ENCODE results near the gene MFAP4. TPM values are rescaled to one million over a fixed set of nuclear protein-coding genes. Genes with fewer than 3 reads are reported as not detected.

Gene MFAP4
- total and polyA plus RNA-seq, 2 donors (not counting 1 experiment from before 2014, with no cell fraction given): not detected

- CTCF ChIA-PET: interaction anchor here (1.2 kb wide), 1 partner anchor 43 kb away, joined by 3 read pairs; no protein-coding TSS in a partner anchor
- intact Hi-C loops (cut with micrococcal nuclease): no loop called here
- H3K9me3 Mint-ChIP-seq (ENCODE audit: insufficient read depth): no peaks in the 10 kb centered on the region
- POLR2A ChIA-PET: no interaction called here
- no peak overlapping the region for H2AFZ ChIP-seq (ENCODE audit: insufficient read depth, low read depth, low read length, poor library complexity, severe bottlenecking)
- H3K36me3 ChIP-seq (replicated peaks in 1 of 2; ENCODE audit: control extremely low read depth in 1 of 2, control insufficient read depth in 1 of 2, extremely low read depth in 1 of 2, insufficient read depth in 2 of 2, low read length in 1 of 2): no peaks in the 10 kb centered on the region
- H3K27ac Mint-ChIP-seq: no peak overlapping the region
- no peaks in the 10 kb centered on the region for H4K20me1 ChIP-seq (ENCODE audit: control insufficient read depth, insufficient read depth, low read length, poor library complexity, severe bottlenecking)
- no peak overlapping the region for H3K9ac ChIP-seq (ENCODE audit: low read length)
- H3K27ac ChIP-seq (ENCODE audit: low read length in 2 of 2): no peak overlapping the region
- H3K4me1 Mint-ChIP-seq: no peaks in the 10 kb centered on the region
- no peaks in the 10 kb centered on the region for H3K9me3 ChIP-seq (ENCODE audit: control extremely low read depth in 1 of 3, control insufficient read depth in 2 of 3, insufficient read depth in 1 of 3, low read length in 2 of 3)
- no peaks in the 10 kb centered on the region for H3K79me2 ChIP-seq (ENCODE audit: control insufficient read depth, insufficient read depth, low read length)
- DNase-seq (no peak), ATAC-seq (ENCODE audit: low read depth) (no peak)
- 100% methylated on average over 1 of the region's 2 CpGs for WGBS (ENCODE audit: insufficient coverage)
- H3K4me3 Mint-ChIP-seq: no peak overlapping the region
- H3K4me1 ChIP-seq (ENCODE audit: control insufficient read depth in 2 of 2, insufficient read depth in 2 of 2, low read length in 2 of 2): no peaks in the 10 kb centered on the region
- peaks cover 0 to 1% (median 0%) of the 10 kb centered on the region in 4 experiments for H3K27me3 ChIP-seq (replicated peaks in 1 of 4; ENCODE audit: control extremely low read depth in 1 of 4, control insufficient read depth in 3 of 4, insufficient read depth in 4 of 4, low read length in 3 of 4)
- H3K4me2 ChIP-seq (replicated peaks; ENCODE audit: low read depth, low read length, poor library complexity, severe bottlenecking): no peak overlapping the region
- no peak for TF ChIP-seq CTCF (IDR thresholded peaks at IDR 0.05)
- no peak for TF ChIP-seq EZH2 (IDR thresholded peaks at IDR 0.05; ENCODE audit: borderline replicate concordance, insufficient read depth, low read depth, low read length, poor library complexity, severe bottlenecking)
- no peak overlapping the region for H3K4me3 ChIP-seq (ENCODE audit: control extremely low read depth in 1 of 5, extremely low read depth in 1 of 5, insufficient read depth in 1 of 5, low read depth in 2 of 5, low read length in 4 of 5)
- peaks cover 9% of the 10 kb centered on the region for H3K27me3 Mint-ChIP-seq
Measured at GRCh38 chr17:19408346-19408710, 21.3 kb upstream of the MFAP4 start.

GRCh38 chr17:19407601-19408345 is 20.8 kb upstream of the MFAP4 start:
- H3K4me1 ChIP-seq (ENCODE audit: control insufficient read depth in 2 of 2, insufficient read depth in 2 of 2, low read length in 2 of 2): no peaks in the 10 kb centered on the region
- H3K27ac Mint-ChIP-seq: no peak overlapping the region
- no peak for DNase-seq
- POLR2A ChIA-PET: no interaction called here
- no peaks in the 10 kb centered on the region for H3K9me3 ChIP-seq (ENCODE audit: control extremely low read depth in 1 of 3, control insufficient read depth in 2 of 3, insufficient read depth in 1 of 3, low read length in 2 of 3)
- no peak overlapping the region for H3K9ac ChIP-seq (ENCODE audit: low read length)
- peaks cover 7% of the 10 kb centered on the region for H3K27me3 Mint-ChIP-seq
- no peaks in the 10 kb centered on the region for H3K9me3 Mint-ChIP-seq (ENCODE audit: insufficient read depth)
- H4K20me1 ChIP-seq (ENCODE audit: control insufficient read depth, insufficient read depth, low read length, poor library complexity, severe bottlenecking): no peaks in the 10 kb centered on the region
- no peaks in the 10 kb centered on the region for H3K79me2 ChIP-seq (ENCODE audit: control insufficient read depth, insufficient read depth, low read length)
- peaks cover 0 to 4% (median 0%) of the 10 kb centered on the region in 4 experiments for H3K27me3 ChIP-seq (replicated peaks in 1 of 4; ENCODE audit: control extremely low read depth in 1 of 4, control insufficient read depth in 3 of 4, insufficient read depth in 4 of 4, low read length in 3 of 4)
- H2AFZ ChIP-seq (ENCODE audit: insufficient read depth, low read depth, low read length, poor library complexity, severe bottlenecking): no peak overlapping the region
- no peak overlapping the region for H3K4me3 Mint-ChIP-seq
- no peaks in the 10 kb centered on the region for H3K36me3 ChIP-seq (replicated peaks in 1 of 2; ENCODE audit: control extremely low read depth in 1 of 2, control insufficient read depth in 1 of 2, extremely low read depth in 1 of 2, insufficient read depth in 2 of 2, low read length in 1 of 2)
- no peaks in the 10 kb centered on the region for H3K4me1 Mint-ChIP-seq
- 100% methylated on average over 9 of the region's 10 CpGs for WGBS (ENCODE audit: insufficient coverage)
- H3K4me2 ChIP-seq (replicated peaks; ENCODE audit: low read depth, low read length, poor library complexity, severe bottlenecking): no peak overlapping the region
- no peak overlapping the region for H3K27ac ChIP-seq (ENCODE audit: low read length in 2 of 2)
- no peak overlapping the region for H3K4me3 ChIP-seq (ENCODE audit: control extremely low read depth in 1 of 5, extremely low read depth in 1 of 5, insufficient read depth in 1 of 5, low read depth in 2 of 5, low read length in 4 of 5)
- ATAC-seq (ENCODE audit: low read depth): no peak
- intact Hi-C loops (cut with micrococcal nuclease): no loop called here
- CTCF ChIA-PET: interaction anchor here (1.2 kb wide), 1 partner anchor 43 kb away, joined by 3 read pairs; no protein-coding TSS in a partner anchor
- TF ChIP-seq EZH2 (IDR thresholded peaks at IDR 0.05; ENCODE audit: borderline replicate concordance, insufficient read depth, low read depth, low read length, poor library complexity, severe bottlenecking) (no peak), CTCF (IDR thresholded peaks at IDR 0.05) (no peak)
